H9 (cell line): Measurements from ENCODE around the gene GPR82. TPM values are rescaled to one million over a fixed set of nuclear protein-coding genes. Genes with fewer than 3 reads are reported as not detected.

ENCODE experiments used
- DNase-seq: peaks from one replicate; pipeline ENCODE4 v3.0.0-alpha.2; 2017
- H2AFZ ChIP-seq: one replicate; pipeline ENCODE4 v1.6.1; 2013; ENCODE audit warnings: mild to moderate bottlenecking, low read length, control low read depth, moderate library complexity
- H2AK5ac ChIP-seq: 2 replicates; pipeline ENCODE4 v1.6.1; 2013; ENCODE audit warnings: low read length, control low read depth, mixed read lengths; ENCODE audit not compliant: insufficient read length
- H2BK120ac ChIP-seq: one replicate; pipeline ENCODE4 v1.6.1; 2013; ENCODE audit warnings: low read depth, mild to moderate bottlenecking, low read length, control low read depth, inconsistent platforms; ENCODE audit not compliant: poor library complexity, severe bottlenecking
- H2BK12ac ChIP-seq: 2 replicates; pipeline ENCODE4 v1.6.1; 2013; ENCODE audit warnings: low read length, control low read depth, mixed read lengths, low read depth; ENCODE audit not compliant: insufficient read length
- H2BK15ac ChIP-seq: 2 replicates; pipeline ENCODE4 v1.6.1; 2013; ENCODE audit warnings: low read depth, low read length, control low read depth
- H2BK20ac ChIP-seq: one replicate; pipeline ENCODE4 v1.6.1; 2013; ENCODE audit warnings: low read depth, mild to moderate bottlenecking, low read length, control low read depth, inconsistent platforms; ENCODE audit not compliant: poor library complexity, severe bottlenecking
- H2BK5ac ChIP-seq: 2 replicates; pipeline ENCODE4 v1.6.1; 2013; ENCODE audit warnings: low read length, control low read depth, mixed read lengths; ENCODE audit not compliant: insufficient read length
- H3K14ac ChIP-seq: 2 replicates; pipeline ENCODE4 v1.6.1; 2013; ENCODE audit warnings: low read length, control low read depth; ENCODE audit not compliant: insufficient read depth
- H3K18ac ChIP-seq: 2 replicates; pipeline ENCODE4 v1.6.1; 2013; ENCODE audit warnings: low read depth, mild to moderate bottlenecking, mixed read lengths, low read length, control low read depth; ENCODE audit not compliant: insufficient read length
- H3K23ac ChIP-seq: 2 replicates; pipeline ENCODE4 v1.6.1; 2013; ENCODE audit warnings: low read length, control low read depth, mixed read lengths, low read depth; ENCODE audit not compliant: insufficient read length
- H3K23me2 ChIP-seq: 2 replicates; pipeline ENCODE4 v1.6.1; 2013; ENCODE audit warnings: low read depth, mild to moderate bottlenecking, mixed read lengths, low read length, control low read depth; ENCODE audit not compliant: insufficient read length, poor library complexity, severe bottlenecking
- H3K27ac ChIP-seq: 2 replicates; pipeline ENCODE4 v1.5.1; 2013; ENCODE audit warnings: low read length, control low read depth, mixed read lengths, low read depth; ENCODE audit not compliant: insufficient read length
- H3K27me3 ChIP-seq: 2 replicates; pipeline ENCODE4 v1.6.1; 2013; ENCODE audit warnings: low read length, control low read depth, inconsistent platforms; ENCODE audit not compliant: insufficient read depth
- H3K4ac ChIP-seq: 2 replicates; pipeline ENCODE4 v1.6.1; 2013; ENCODE audit warnings: low read depth, mild to moderate bottlenecking, control low read depth, inconsistent platforms, low read length, moderate library complexity
- H3K4me1 ChIP-seq: 2 replicates; pipeline ENCODE4 v1.6.1; 2013; ENCODE audit warnings: low read length, control low read depth, inconsistent platforms; ENCODE audit not compliant: insufficient read depth
- H3K4me2 ChIP-seq: 2 replicates; pipeline ENCODE4 v1.6.1; 2013; ENCODE audit warnings: low read length, control low read depth, mixed read lengths; ENCODE audit not compliant: insufficient read length, insufficient read depth
- H3K56ac ChIP-seq: 2 replicates; pipeline ENCODE4 v1.6.1; 2013; ENCODE audit warnings: low read depth, mild to moderate bottlenecking, mixed read lengths, low read length, control low read depth; ENCODE audit not compliant: insufficient read length
- H3K79me1 ChIP-seq: 2 replicates; pipeline ENCODE4 v1.6.1; 2013; ENCODE audit warnings: low read depth, mild to moderate bottlenecking, moderate library complexity, low read length, control low read depth, inconsistent platforms; ENCODE audit not compliant: insufficient read depth, poor library complexity, severe bottlenecking
- H3K79me2 ChIP-seq: 2 replicates; pipeline ENCODE4 v1.6.1; 2013; ENCODE audit warnings: low read length, control low read depth, inconsistent platforms; ENCODE audit not compliant: insufficient read depth
- H3K9ac ChIP-seq: 2 replicates; pipeline ENCODE4 v1.6.1; 2013; ENCODE audit warnings: low read length, control low read depth, mixed read lengths; ENCODE audit not compliant: insufficient read length; ENCODE audit errors: extremely low read depth
- H3K9me3 ChIP-seq: one replicate; pipeline ENCODE4 v1.6.1; 2013; ENCODE audit warnings: low read depth, low read length, inconsistent platforms; ENCODE audit not compliant: control insufficient read depth
- H3T11ph ChIP-seq: one replicate; pipeline ENCODE4 v1.6.1; 2013; ENCODE audit warnings: mild to moderate bottlenecking, low read length, control low read depth, inconsistent platforms
- H4K20me1 ChIP-seq: one replicate; pipeline ENCODE4 v1.6.1; 2013; ENCODE audit not compliant: control insufficient read depth, insufficient read length, insufficient read depth
- H4K5ac ChIP-seq: 2 replicates; pipeline ENCODE4 v1.6.1; 2013; ENCODE audit warnings: low read depth, mild to moderate bottlenecking, mixed read lengths, low read length, control low read depth; ENCODE audit not compliant: insufficient read length
- H4K8ac ChIP-seq: replicated peaks from 2 replicates; pipeline ENCODE4 v1.6.1; 2013; ENCODE audit warnings: low read length, control low read depth, mixed read lengths, low read depth; ENCODE audit not compliant: insufficient read length
- H4K91ac ChIP-seq: 2 replicates; pipeline ENCODE4 v1.6.1; 2013; ENCODE audit warnings: low read depth, mild to moderate bottlenecking, moderate library complexity, mixed read lengths, low read length, control low read depth; ENCODE audit not compliant: insufficient read length
- H3K27ac Mint-ChIP-seq, 3 experiments: 2 replicates in 2 of 3; 3 replicates in 1 of 3; pipeline ENCODE4 v1.8.0; 2020 to 2021; ENCODE audit warnings: mixed read lengths in 3 of 3, mild to moderate bottlenecking in 1 of 3, moderate library complexity in 1 of 3
- H3K27me3 Mint-ChIP-seq: 2 replicates; pipeline ENCODE4 v1.8.0; 2021; ENCODE audit warnings: low read depth, mild to moderate bottlenecking, moderate library complexity, mixed read lengths
- H3K36me3 Mint-ChIP-seq, 3 experiments: 2 replicates in 2 of 3; 3 replicates in 1 of 3; pipeline ENCODE4 v1.8.0; 2020 to 2021; ENCODE audit warnings: low read depth in 3 of 3, mixed read lengths in 3 of 3; ENCODE audit not compliant: insufficient read depth in 1 of 3
- H3K4me1 Mint-ChIP-seq, 2 experiments: 2 replicates each; pipeline ENCODE4 v1.8.0; 2020; ENCODE audit warnings: mixed read lengths in 2 of 2
- H3K4me3 Mint-ChIP-seq, 2 experiments: 2 replicates in 1 of 2; 3 replicates in 1 of 2; pipeline ENCODE4 v1.8.0; 2020 to 2021; ENCODE audit warnings: mild to moderate bottlenecking in 2 of 2, mixed read lengths in 2 of 2, moderate library complexity in 1 of 2
- H3K9me3 Mint-ChIP-seq, 2 experiments: 2 replicates in 1 of 2; 3 replicates in 1 of 2; pipeline ENCODE4 v1.8.0; 2020; ENCODE audit warnings: mild to moderate bottlenecking in 2 of 2, mixed read lengths in 2 of 2, moderate library complexity in 1 of 2
- WGBS: extraction: QIAGEN DNeasy Blood & Tissue Kit; methylation state at CpG from one replicate; pipeline ENCODE4 v1.1.7; 2013; ENCODE audit warnings: missing lambda C conversion rate, low lambda C conversion rate, mixed read lengths; ENCODE audit not compliant: insufficient read length; ENCODE audit errors: extremely low coverage; 5-methylcytosine and 5-hydroxymethylcytosine counted together
- total RNA-seq: library from RNA; stranded (reverse); gene quantifications from 2 replicates; pipeline ENCODE4 v1.2.1, GENCODE V29; 2021
- TF ChIP-seq, protein P1 (sequence below): fragments of 200-600 bp; sonication (generic); conservative IDR thresholded peaks from 3 replicates; pipeline ENCODE4 v1.8.0; 2021; ENCODE audit warnings: antibody characterized with exemption, mild to moderate bottlenecking

The GPR82 gene
- total RNA-seq, 1 experiment from 2014 or later = not detected

DNA sequence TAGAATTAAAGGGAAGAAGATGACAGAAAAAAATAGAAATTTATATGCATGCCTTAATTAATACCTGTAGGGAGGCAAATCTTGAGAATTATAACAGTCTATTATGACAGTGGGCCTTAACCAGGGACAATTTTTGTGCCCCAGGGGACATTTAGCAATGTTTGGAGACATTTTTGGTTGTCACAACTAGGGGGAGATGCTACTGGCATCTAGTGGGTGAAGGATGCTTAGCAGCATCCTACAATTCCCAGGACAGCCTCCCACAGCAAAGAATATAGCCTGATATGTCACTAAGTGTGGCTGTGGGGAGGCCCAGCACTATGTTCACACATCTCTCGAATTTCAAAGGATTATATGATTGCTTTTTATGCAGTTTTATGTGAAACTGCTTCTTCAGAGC is 10.5 kb downstream of the GPR82 start:
- no peak overlapping the region for H3K4me3 Mint-ChIP-seq
- H2BK12ac ChIP-seq = no peak overlapping the region
- no peak overlapping the region for H2AK5ac ChIP-seq
- H3K27ac ChIP-seq = no peak overlapping the region
- no peak overlapping the region for H3K23ac ChIP-seq
- no peak overlapping the region for H4K5ac ChIP-seq
- no peak overlapping the region for H2BK20ac ChIP-seq
- H3K79me1 ChIP-seq = no peaks in the 10 kb centered on the region
- no peaks in the 10 kb centered on the region for H3K23me2 ChIP-seq
- WGBS = no CpG with 5 or more reads among the region's 1 CpG
- no peaks in the 10 kb centered on the region for H3K27me3 ChIP-seq
- H3K9me3 Mint-ChIP-seq = peaks cover 34 to 35% of the 10 kb centered on the region in 2 experiments
- H3K79me2 ChIP-seq = no peaks in the 10 kb centered on the region
- H3K36me3 Mint-ChIP-seq = peaks cover 0 to 7% (median 0%) of the 10 kb centered on the region in 3 experiments; a peak in 2 of 7 replicates
- H2BK120ac ChIP-seq = no peak overlapping the region
- H3K4me1 ChIP-seq = no peaks in the 10 kb centered on the region; the same call in 1 of the 2 replicates
- H4K8ac ChIP-seq = no peak overlapping the region
- H3K9me3 ChIP-seq = no peaks in the 10 kb centered on the region
- no peak overlapping the region for H2BK15ac ChIP-seq
- no peaks in the 10 kb centered on the region for H4K20me1 ChIP-seq
- H2BK5ac ChIP-seq = no peak overlapping the region
- no peak overlapping the region for H3K27ac Mint-ChIP-seq
- H3T11ph ChIP-seq = no peak overlapping the region
- peaks cover 11 to 17% of the 10 kb centered on the region in 2 experiments for H3K4me1 Mint-ChIP-seq
- H3K4ac ChIP-seq = no peak overlapping the region
- H2AFZ ChIP-seq = no peak overlapping the region
- H3K4me2 ChIP-seq = no peak overlapping the region
- DNase-seq = no peak
- no peak overlapping the region for H3K9ac ChIP-seq
- H3K56ac ChIP-seq = no peak overlapping the region
- TF ChIP-seq, protein P1, sequence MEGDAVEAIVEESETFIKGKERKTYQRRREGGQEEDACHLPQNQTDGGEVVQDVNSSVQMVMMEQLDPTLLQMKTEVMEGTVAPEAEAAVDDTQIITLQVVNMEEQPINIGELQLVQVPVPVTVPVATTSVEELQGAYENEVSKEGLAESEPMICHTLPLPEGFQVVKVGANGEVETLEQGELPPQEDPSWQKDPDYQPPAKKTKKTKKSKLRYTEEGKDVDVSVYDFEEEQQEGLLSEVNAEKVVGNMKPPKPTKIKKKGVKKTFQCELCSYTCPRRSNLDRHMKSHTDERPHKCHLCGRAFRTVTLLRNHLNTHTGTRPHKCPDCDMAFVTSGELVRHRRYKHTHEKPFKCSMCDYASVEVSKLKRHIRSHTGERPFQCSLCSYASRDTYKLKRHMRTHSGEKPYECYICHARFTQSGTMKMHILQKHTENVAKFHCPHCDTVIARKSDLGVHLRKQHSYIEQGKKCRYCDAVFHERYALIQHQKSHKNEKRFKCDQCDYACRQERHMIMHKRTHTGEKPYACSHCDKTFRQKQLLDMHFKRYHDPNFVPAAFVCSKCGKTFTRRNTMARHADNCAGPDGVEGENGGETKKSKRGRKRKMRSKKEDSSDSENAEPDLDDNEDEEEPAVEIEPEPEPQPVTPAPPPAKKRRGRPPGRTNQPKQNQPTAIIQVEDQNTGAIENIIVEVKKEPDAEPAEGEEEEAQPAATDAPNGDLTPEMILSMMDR = peak; percentile 61
- no peak overlapping the region for H3K14ac ChIP-seq
- no peaks in the 10 kb centered on the region for H3K27me3 Mint-ChIP-seq
- H4K91ac ChIP-seq = no peak overlapping the region
- no peak overlapping the region for H3K18ac ChIP-seq
